NOMO-1 (cell line): ENCODE measurements around the gene RETREG3.
"Not testable (repeated sequence)": the region's sequence is repeated elsewhere in the genome, so short reads cannot be mapped to it uniquely, and the experiment has no call there.

Source experiments
- DNase-seq, 2 experiments: peaks; one replicate each; lab custom pipeline; 2025; ENCODE audit not compliant: unreplicated experiment in 2 of 2; lab: John Stamatoyannopoulos, UW

RETREG3 gene

GRCh38 chr17:42613699-42614295, 4.6 kb upstream of the RETREG3 start:
- DNase-seq = no peak

GRCh38 chr17:42612013-42612412, 2.8 kb upstream of the RETREG3 start:
- no peak for DNase-seq

- DNase-seq = not testable (repeated sequence)
Measured at GRCh38 chr17:42609814-42610801, 934 bp upstream of the RETREG3 start.

GRCh38 chr17:42608305-42609181, 631 bp downstream of the RETREG3 start:
- DNase-seq = peak; percentile 21 to 40

- DNase-seq = no peak
Measured at GRCh38 chr17:42607769-42608168, 1.4 kb downstream of the RETREG3 start.

GRCh38 chr17:42603318-42603717, 5.9 kb downstream of the RETREG3 start:
- DNase-seq = no peak

GRCh38 chr17:42598905-42599304, 10.3 kb downstream of the RETREG3 start:
- DNase-seq = no peak

- DNase-seq = no peak
Measured at GRCh38 chr17:42596386-42596785, 12.8 kb downstream of the RETREG3 start.

GRCh38 chr17:42591411-42591810, 17.8 kb downstream of the RETREG3 start:
- no peak for DNase-seq

GRCh38 chr17:42590886-42591285, 18.3 kb downstream of the RETREG3 start:
- no peak for DNase-seq

- peak in 1 of 2 experiments; percentile 4 for DNase-seq
Measured at GRCh38 chr17:42586514-42587230, 22.5 kb downstream of the RETREG3 start.

GRCh38 chr17:42585353-42585752, 23.8 kb downstream of the RETREG3 start:
- DNase-seq = peak in 1 of 2 experiments; percentile 27

- peak; percentile 74 to 75 for DNase-seq
Measured at GRCh38 chr17:42584880-42585279, 24.3 kb downstream of the RETREG3 start.

- no peak for DNase-seq
Measured at GRCh38 chr17:42581744-42582270, 27.4 kb downstream of the RETREG3 start.

GRCh38 chr17:42579794-42580551, 29.2 kb downstream of the RETREG3 start:
- peak; percentile 5 to 26 for DNase-seq

- DNase-seq = peak; percentile 81 to 89
Measured at GRCh38 chr17:42578282-42578869, 30.8 kb downstream of the RETREG3 start.

GRCh38 chr17:42577532-42578281, 31.5 kb downstream of the RETREG3 start, which contains the start of gene PSMC3IP:
TSS of gene PSMC3IP (minus strand) at chr17:42577729. CDS start at chr17:42577686, 43 bp downstream.
- DNase-seq = peak; percentile 97

- DNase-seq = no peak
Measured at GRCh38 chr17:42577140-42577531, 32.0 kb downstream of the RETREG3 start.
